Hindlimb muscle (tissue), 1 donor: Measurements from ENCODE around the gene DCANP1. TPM values are rescaled to one million over a fixed set of nuclear protein-coding genes. Genes with fewer than 3 reads are reported as not detected.

ENCODE experiments used
- DNase-seq: peaks from one replicate; pipeline ENCODE4 v3.0.0-alpha.2; 2013
- polyA plus RNA-seq: library from polyadenylated mRNA; unstranded; fragments of 120-200 nt; gene quantifications from one replicate; pipeline ENCODE4 v1.2.1, GENCODE V29; 2013; ENCODE audit not compliant: insufficient read length

DCANP1 gene
- polyA plus RNA-seq, 1 donor: not detected

DNA sequence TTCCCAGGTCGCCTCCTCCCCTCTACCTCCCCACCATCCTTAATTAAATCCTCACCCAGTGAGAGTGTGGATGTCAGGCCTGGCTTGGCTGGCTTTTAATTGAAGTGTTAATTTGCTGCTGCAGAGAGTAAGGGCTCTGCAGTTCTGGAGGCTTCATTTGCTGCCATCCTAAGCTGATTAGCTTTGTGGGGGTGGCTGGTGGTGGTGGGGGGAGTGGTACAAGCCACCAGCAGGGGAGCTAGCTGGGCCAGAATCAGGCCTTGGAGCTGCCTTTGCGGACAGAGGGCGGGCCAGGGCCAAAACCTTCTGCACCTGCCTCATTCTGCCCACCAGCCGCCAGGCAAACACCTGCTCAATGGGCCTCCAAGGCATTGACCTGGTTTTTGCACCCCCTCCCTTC is 31.8 kb upstream of the DCANP1 start:
- no peak for DNase-seq

DNA sequence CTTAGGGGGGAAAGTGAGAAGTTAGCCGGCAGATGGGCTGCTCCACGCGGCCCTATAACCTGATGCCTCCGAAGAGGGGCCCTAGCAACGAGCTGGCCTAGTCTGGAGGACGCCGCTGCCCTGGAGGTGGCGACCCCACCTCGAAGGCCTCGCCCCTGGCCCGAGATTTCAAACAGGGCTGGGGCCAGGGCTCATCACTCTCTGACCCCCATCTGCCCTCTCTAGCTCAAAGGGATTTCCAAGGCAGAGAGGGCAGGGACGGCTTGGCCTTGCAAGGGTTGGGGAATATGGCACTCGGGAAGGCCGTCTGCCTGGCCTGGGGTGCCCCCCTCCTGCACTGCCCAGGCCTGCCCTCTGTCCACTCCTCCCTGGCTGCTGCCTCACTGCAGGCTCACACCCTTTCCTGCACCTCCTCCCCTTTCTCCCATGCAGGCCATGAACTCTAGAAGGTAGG is 30.5 kb upstream of the DCANP1 start:
- DNase-seq: no peak

DNA sequence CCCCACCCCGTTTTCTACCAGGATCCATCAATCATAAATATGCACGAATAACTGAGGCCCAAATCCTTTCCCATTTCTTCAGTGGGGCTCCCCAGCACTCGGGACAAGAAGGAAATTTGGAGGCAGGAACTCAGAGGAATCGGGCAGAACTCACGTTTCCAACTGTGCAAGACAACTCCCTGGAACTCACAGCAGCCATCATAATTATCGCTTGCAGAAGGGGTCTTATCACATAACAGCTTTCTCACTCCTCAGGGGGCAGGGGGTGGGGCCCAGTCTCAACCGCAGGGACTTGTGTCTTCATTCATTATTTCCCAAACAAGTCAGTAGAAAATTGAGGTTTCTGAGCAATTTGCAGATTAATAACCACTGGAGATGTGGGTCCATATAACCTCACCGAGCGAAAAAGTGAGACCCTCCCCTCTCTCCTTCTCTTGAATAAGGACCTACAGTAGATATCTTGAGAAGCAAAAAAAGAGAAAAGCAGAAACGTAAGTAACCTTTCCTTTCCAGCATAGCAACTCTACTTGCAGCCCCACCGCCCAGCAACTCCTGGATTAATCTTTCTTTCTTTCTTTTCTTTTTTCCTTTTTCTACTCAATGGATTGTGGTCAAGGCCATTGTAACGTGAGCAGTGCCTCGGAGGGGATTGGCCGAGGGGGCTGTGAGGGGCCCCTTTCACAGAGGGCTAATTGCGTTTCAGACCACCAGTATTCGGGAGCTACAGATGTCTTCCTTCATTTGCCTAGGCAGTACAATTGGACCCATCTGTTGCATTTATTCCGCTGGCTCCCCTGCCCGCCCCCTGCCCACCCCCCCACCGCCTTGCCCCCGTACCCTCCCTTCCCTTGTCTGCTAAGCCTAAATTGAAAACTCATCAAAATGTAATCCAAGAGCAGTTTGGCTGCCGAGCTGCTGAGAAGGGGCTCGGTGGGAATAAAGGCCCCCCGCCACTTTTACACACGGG is 29.8 kb upstream of the DCANP1 start:
- DNase-seq: no peak

DNA sequence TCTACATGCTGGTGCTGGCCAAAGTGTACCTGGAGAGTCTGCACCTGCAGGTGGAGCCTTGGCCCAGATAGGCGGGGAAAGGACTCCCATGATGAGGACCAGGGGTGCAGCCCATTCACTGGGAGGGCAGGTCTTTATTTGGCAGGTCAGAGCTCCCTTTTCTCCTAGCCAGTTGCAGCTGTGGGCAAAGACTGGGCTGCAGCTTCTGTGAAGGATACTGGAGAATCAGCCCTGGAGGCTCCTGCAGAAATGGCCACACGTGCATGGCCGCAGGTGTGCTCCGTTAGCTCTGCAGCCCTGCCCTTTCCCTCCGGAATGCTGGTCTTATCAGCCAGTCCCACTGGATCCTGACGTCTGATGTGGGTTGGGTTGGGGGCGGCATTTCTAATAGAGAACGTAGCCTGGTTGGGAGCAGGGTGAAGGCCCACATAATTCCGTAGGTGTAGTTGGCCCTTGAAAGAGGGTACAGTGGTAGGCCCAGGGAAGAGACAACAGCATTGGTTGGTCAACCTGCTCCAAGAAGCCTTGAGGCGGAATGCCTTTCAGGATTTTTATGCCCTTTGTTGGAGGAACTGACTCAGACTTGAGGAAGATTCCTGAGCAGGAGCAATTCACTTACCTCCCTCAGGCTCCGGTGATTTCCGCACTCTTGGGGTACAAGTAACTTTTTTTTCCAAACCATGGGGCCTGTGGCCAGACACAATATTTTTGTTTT is 27.0 kb upstream of the DCANP1 start:
- no peak for DNase-seq

DNA sequence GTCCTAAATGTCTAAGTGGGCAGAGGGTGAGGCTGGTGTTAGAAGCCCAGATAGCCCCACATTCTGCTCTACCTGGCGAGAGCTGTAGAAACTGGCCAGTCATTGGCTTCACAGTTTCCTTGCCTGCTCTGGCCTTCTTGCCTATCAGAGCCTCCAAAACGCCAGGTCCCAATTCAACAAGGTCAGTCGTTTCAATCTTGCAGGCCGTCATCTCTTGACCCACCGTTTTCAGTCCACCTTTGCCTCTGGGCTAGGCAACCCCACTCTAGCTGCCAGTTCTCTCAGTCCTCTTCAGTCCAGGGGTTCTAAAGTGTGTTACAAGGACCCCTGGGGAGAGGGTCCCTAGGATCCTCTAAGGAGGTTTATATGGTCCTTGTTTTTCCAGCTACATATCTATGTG is 25.0 kb upstream of the DCANP1 start:
- DNase-seq: no peak

DNA sequence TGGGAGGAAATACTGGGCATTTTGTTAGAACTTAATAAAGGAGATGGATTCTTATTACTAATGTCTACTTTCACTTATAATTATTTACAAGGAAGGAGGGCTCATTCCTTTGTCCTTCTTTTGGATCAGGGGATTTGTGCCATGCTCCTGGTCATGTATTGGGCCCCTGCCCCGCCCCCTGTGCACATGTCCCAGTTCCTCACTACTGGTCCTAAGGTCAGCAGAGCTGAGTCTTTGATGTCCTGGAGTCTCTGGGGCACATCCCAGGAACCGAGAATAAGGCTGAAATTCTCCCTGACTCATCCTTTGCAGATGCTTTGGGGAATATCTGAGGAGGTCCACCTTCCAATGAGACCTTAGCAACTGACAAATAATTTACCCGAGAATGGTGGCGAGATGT is 24.6 kb upstream of the DCANP1 start:
- DNase-seq: no peak

DNA sequence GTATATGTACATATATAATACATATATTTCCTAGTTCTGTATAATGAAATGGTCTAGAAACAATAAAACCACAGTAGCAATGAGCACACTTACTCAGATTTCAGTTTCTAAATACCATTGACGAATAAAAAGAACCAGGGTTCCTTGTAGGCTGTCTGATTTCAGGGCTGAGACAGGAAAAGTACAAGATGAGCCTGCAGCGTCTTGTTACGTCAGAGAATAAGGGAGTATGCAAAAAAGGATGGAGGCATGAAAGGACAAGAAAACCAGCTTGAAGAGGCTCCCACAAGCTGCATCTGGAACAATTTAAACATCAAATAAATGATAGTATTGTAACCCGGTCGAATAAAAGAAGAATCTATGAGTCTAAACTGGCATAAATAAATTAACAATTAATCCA is 22.8 kb upstream of the DCANP1 start:
- DNase-seq: no peak

DNA sequence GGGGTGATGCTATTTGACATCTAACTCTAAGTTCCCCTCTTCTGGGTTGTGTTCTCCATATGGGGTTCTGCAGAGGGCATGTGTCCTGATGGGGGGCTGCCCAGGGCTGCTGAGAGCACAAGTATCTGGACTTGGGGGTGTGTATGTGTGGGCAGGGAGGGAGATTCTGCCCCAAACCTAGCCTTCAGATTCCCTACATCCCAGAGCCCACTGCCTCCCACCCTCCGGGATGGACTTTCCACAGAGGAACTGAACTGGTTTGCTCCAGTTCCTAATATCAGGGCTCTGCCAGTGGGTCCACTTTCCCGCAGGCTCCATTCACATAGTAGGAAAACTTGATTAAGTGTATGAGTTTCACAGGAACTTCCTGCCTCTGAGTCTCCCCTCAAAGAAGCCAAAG is 21.4 kb upstream of the DCANP1 start:
- DNase-seq: no peak

DNA sequence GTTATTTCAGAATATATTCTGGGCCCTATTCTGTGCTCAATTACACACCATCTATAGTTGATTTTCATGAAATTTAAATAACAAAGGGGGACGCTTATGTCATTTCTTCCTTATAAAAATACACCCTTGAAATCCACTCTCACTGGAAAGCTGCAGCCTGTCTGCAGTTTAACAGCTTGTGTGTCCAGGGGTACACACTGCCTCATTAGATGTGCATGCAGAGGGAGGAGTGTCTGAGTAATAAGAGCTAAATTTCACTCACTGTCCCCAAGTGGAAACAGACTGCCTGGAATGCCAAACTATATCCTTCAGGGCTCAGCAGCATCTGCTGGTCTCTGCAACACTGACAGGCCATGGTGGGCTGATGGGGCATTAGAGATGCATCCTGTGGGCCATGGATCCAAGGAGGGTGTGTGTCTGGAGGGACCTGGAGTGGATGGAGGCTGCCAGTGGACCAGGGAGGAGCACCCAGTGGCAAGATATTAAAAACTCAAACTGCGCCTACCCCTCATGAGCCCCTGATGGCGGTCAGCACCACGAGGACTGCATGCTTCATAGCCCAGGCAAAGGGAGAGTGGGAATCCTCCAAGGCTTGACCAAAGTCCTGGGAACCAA is 20.8 kb upstream of the DCANP1 start:
- no peak for DNase-seq

DNA sequence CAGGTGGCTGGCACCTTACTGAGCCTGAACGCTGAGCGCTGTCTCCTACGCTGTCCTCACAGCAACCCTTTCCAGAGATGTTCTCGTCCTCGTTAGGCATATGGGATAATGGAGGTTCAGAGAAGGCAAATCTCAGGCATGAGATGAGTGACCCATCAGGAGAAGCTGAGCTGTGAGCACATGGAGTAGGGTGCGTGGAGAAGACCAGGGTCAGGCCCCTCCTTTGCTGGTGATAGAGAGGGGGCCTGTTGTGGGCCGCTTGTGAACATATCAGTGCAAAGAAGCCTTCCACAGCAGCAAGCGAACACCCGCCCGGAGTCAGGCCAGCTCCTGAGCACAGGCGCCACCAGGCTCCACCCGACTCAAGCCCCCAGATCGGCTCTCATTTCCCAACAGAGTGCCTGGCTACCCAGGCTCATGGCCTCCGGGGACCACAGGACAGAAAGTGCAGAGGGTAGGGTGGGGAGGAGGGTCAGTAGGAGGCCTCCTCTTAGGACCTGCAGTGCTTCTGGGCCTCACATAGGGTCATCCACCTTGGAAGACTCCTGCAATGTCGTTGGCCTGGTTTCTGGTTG is 20.0 kb upstream of the DCANP1 start:
- no peak for DNase-seq

DNA sequence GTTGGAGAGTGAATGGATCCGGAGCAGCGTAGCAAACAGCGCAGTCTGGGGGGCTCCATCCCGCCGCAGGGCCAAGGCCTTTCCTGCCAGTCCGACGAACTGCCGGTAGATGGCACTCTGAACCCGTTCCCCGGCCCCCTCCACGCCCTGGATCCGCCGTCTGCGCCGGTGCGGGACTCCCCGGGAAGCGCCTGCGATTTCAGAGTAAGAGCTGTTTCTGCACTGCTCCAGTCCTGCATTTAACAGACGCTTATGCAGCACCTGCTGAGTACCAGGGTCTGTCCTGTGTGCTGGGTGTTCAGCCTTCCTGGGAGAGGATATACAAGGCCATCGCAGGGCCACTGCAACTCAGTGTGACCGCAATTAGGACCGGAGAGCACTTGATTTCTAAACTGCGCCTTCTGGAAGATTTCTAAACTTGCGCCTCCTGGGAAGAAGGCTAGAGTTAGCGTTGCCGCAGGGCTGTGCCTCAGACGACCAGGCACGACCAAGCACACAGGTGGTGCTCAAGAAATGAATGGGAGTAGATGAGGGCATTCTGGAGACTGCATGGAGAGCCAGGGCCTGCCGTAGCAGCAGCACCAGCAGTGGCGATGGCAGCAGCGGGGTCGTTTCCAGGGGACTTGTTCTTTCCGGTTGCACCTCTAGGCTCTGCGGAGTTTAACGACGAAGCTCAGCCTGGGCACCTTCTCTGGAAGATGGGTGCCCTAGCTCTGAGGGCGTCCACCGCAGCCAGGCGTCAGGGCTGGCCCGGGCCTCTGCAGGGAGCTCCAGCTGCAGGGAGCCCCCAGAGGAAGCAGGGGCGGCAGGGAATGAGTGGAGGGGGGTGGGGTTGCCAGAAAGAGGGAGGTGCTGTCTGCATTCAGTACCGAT is 19.3 kb upstream of the DCANP1 start:
- DNase-seq: peak; percentile 79

DNA sequence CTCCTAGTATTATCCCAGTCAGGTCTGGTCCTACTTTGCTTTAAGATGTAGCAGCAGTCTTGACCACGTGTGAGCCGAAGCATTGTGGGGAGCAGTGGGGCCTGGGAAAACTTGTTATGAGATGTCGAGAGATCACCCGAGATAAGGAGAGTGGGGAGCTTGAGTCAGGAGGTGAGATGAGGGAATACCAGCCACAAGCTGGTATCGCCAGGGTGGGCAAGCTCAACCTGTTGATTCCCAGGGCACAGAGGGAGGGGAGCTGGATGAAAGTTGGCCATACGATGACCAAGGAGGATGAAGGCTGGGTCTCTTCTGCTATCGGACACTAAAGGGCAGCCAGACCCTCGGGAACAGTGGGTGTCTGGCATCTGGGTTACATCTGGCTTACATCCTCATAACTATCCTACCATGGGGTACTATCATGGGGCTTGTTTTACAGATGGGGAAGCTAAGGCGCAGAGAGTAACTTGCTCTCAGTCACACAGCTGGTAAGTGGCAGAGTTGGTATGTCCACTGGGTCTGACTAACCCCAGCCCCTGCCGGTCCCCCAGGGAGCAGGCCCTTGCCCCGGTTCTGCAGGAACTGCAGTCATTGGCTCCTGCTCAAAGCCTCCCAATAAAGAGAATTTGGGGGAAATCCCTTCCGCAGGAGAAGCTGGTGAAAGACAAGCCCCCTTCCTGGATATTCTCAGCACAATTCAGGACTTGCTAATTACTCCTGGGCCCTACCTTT is 18.4 kb upstream of the DCANP1 start:
- no peak for DNase-seq

DNA sequence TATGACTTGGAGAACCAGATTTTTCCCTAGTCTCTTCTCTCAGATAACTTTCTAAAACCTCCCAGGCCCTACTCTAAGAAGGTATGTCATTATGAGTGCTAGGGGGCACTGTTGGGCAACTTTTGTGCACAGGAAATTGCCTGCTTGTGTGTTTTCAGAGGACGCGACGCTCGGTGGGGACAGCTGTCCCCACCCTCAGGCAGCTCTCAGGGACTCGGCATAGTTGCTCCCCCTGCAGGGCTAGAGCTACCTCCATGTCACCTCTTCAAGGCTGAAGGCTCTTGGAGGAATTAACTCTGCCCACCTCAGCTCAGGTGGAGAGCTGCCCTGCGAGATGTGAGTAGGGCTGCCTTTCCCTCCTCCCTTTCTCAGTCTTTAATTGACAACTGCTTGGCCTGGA is 15.2 kb upstream of the DCANP1 start:
- DNase-seq: no peak

DNA sequence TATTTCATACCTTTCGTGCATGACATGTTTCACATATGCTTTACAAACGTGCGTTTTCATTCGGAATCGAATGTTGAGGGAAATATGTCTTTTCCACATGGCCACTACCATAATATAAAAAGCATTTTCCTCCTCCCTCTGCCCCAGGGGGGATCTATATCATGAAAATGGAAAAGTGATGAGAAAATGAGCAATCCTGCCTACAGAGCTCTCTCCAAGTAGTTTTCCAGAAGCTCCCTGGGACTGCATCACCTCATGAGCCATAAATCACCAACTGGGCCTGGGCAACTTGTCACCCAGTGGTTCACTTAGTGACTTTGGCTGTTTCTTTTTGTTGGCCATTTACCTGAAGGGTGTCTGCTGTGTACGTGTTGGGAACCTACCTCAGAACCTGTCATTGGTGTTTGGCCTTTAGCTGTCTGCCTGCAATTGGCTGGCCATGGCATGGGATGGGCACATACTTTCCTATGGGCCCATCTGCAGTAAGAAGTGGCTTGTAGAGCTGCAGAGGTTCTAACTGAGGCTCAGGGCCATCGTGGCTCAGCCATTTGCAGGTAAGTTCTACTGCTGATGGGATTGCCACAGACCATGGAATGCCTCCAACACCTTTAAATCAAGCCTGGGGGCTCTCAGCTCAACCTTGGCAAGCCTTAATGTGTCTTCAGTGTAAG is 14.5 kb upstream of the DCANP1 start:
- peak; percentile 42 for DNase-seq

DNA sequence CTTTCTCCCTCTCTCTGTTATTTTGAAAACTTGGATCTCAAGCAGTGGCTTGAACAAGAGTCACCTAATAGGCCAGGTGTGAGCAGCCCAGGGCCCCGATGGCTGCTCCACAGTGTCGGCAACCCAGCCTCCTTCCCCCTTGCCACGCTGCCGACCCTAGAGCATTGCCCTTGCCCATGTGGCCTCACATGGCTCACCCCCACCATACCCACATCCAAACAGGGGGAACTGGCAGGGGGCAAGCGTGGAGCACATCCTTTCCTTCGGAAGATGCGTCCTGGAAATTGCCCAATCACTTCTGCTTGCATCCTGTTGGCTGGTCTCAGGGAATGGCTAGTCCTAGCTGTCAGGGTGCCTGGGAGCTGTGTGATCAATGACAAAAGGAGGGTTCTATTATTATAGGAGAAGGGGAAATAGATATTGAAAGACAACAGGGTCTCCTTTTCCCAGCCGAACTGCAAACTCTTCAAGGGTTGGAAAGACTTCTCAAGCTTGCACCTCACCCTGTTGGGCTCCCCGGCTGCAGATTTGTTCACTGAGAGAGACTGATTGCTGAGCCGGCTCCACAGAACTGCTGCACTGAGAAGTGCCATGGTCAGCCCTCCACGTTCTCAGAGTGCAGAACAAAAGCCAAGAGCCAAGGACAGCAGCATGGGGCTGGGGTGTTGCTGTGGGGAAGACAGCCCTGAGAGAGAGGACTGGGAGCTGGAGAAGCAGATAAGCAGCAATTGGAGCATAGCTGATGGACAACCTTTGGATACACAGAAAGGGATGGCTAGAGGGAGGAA is 13.3 kb upstream of the DCANP1 start:
- DNase-seq: no peak

DNA sequence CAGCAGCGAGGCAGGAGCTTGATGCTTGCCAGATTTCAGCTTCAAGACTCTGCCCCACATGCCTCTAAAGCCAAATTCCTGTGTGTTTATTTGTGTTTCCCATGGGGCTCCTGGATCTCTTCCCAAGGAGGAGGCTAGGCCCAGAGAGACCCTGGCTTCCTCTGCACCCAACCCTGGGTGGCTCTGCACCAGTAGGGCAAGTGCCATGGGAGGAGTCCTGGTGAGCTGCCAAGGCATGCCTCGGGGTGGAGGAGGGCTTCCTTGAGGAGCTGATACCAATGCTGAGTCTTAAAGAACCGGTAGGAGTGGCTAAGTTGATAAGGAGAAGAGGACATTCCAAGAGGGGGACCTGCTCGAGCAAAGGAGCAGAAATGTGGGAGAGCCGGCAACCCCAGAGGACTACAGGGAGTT is 11.8 kb upstream of the DCANP1 start:
- no peak for DNase-seq

DNA sequence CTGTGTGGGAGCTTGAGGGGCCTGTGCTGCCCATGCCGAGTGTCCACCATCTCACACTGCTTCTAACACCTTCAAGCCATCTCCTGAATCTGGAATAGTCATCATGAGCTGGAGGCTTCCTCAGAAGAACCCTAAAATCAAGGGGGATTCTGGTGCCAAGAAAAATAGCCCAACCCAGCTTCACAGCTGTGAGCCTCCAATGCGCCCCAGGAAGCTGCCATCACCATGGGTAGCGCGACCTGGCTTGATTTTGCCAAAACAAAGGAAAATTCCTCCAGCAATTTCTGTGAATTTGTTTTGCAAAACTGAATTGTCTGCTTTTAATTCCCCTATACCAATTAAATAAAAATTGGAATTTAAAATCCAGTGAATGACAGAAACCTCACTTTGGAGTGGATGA is 11.2 kb upstream of the DCANP1 start:
- DNase-seq: no peak

DNA sequence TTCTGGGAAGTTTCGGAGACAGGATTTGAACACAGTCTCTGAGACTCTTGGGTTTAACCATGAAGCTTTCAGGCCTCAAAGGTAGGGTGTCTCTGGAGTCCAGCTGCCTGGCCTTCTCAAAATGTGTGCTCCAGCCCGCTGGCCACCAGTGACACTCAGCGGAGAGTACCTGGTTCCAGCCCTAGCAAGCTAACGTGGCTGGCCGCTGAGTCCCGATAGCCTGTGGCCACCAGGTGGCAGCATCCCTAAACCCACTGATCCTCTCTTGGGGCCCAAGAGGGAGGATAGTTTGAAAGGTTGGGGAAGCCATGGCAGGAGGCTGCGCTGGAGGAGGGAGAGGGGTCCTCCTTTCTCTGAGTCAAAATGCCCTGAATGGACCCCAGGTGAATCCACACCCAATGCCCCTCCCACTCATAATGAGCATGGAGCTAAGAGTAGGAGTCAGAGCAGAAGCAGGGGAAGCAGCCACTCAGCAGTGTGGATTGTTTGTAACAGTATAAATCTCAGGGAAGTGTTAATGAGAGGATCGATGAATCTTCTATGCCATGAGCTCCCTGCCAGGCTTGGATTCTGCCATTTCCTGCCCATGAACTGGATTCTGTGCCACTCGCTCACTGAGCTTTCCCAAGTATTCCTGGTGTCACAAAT is 10.4 kb upstream of the DCANP1 start:
- DNase-seq: no peak
